GM12878 (cell line): ENCODE results near the gene THAP10. TPM values are rescaled to one million over a fixed set of nuclear protein-coding genes. Genes with fewer than 3 reads are reported as not detected.
A peak's percentile ranks its signal among the peaks of the same experiment; 100 is the strongest.

Source experiments
- ATAC-seq: fragments of 200-7000 bp; cut with Tn5 transposase; 3 replicates; pipeline ENCODE4 v1.9.1; 2020; ENCODE audit warnings: mild to moderate bottlenecking, moderate library complexity
- BruUV-seq: library from RNA; stranded (reverse); fragments of 400-500 nt; replicated peaks from 2 replicates; lab custom pipeline; 2021; lab: Mats Ljungman, UMichigan
- CTCF ChIA-PET: fragments of 300-600 bp; sonication (Branson Sonifier 250); formaldehyde crosslinking; extraction: SDS; loops from one replicate; lab custom pipeline; 2021; ENCODE audit warnings: inconsistent platforms; lab: Yijun Ruan, JAX
- POLR2A ChIA-PET: fragments of 350-600 bp; formaldehyde crosslinking; extraction: SDS; loops from one replicate; lab custom pipeline; 2021; ENCODE audit warnings: inconsistent platforms; lab: Charles Lee
- RAD21 ChIA-PET: fragments of 300-600 bp; sonication (Branson Sonifier 250); formaldehyde crosslinking; loops from one replicate; lab custom pipeline; 2023; ENCODE audit warnings: antibody characterized with exemption; ENCODE audit not compliant: unreplicated experiment; lab: Charles Lee
- SMC1A ChIA-PET: fragments of 300-600 bp; sonication (Branson Sonifier 250); formaldehyde crosslinking; loops from one replicate; lab custom pipeline; 2023; ENCODE audit not compliant: unreplicated experiment, uncharacterized antibody; lab: Charles Lee
- DNase-seq: peaks from one replicate; pipeline ENCODE4 v3.0.0-alpha.2; 2011; ENCODE audit warnings: low read depth, low spot score
- FAIRE-seq: peaks from 3 replicates; lab custom pipeline; 2011; peaks lifted over from hg19 to GRCh38; lab: Jason Lieb, UNC
- H2AFZ ChIP-seq: 2 replicates; pipeline ENCODE4 v1.6.0; 2011; ENCODE audit warnings: low read depth, low read length, control low read depth; ENCODE audit not compliant: control insufficient read depth
- H3K27ac ChIP-seq: 2 replicates; pipeline ENCODE4 v1.5.1; 2011; ENCODE audit warnings: control low read depth; ENCODE audit not compliant: control insufficient read depth, insufficient read depth
- H3K27me3 ChIP-seq, 2 experiments: replicated peaks in 1 of 2; 2 replicates each; pipeline versions ENCODE4 v1.6.0 to v1.6.1; 2011; ENCODE audit warnings: low read length in 1 of 2; ENCODE audit not compliant: control insufficient read depth in 2 of 2, insufficient read depth in 2 of 2
- H3K36me3 ChIP-seq, 2 experiments: 2 replicates each; pipeline ENCODE4 v1.5.1; 2011; ENCODE audit warnings: low read length in 1 of 2; ENCODE audit not compliant: control insufficient read depth in 2 of 2, insufficient read depth in 2 of 2
- H3K4me1 ChIP-seq: 2 replicates; pipeline ENCODE4 v1.6.1; 2011; ENCODE audit warnings: mild to moderate bottlenecking, low read length, moderate library complexity, mixed read lengths; ENCODE audit not compliant: control insufficient read depth, insufficient read depth
- H3K4me2 ChIP-seq: 2 replicates; pipeline ENCODE4 v1.6.0; 2011; ENCODE audit warnings: control low read depth; ENCODE audit not compliant: control insufficient read depth, insufficient read depth
- H3K4me3 ChIP-seq: fragments of 200-600 bp; sonication (generic); 2 replicates; pipeline ENCODE4 v1.5.1; 2016
- H3K79me2 ChIP-seq: 2 replicates; pipeline ENCODE4 v1.6.0; 2011; ENCODE audit warnings: low read length; ENCODE audit not compliant: control insufficient read depth, insufficient read depth
- H3K9ac ChIP-seq: 2 replicates; pipeline ENCODE4 v1.8.0; 2011; ENCODE audit warnings: low read length, control low read depth, mixed read lengths; ENCODE audit not compliant: control insufficient read depth, insufficient read depth
- H3K9me3 ChIP-seq: replicated peaks from 3 replicates; pipeline ENCODE4 v1.5.1; 2011; ENCODE audit warnings: mild to moderate bottlenecking, low read length; ENCODE audit not compliant: control insufficient read depth, insufficient read depth
- H4K20me1 ChIP-seq: 2 replicates; pipeline ENCODE4 v1.6.0; 2011; ENCODE audit not compliant: control insufficient read depth, insufficient read depth
- JUNB ChIP-seq: IDR thresholded peaks from 2 replicates; pipeline ENCODE4 v1.6.1; 2016; ENCODE audit warnings: antibody characterized with exemption, mild to moderate bottlenecking
- JUND ChIP-seq: IDR thresholded peaks from 2 replicates; pipeline ENCODE4 v1.6.1; 2012; ENCODE audit warnings: low read depth, mild to moderate bottlenecking, low read length, improper control_type of control experiment, moderate library complexity
- KAT2A ChIP-seq: conservative IDR thresholded peaks from 2 replicates; pipeline ENCODE4 v1.6.1; 2011; ENCODE audit warnings: low read depth, low read length; ENCODE audit not compliant: control insufficient read depth
- MEF2A ChIP-seq: IDR thresholded peaks from 2 replicates; pipeline ENCODE4 v1.6.1; 2011; ENCODE audit warnings: low read depth, mild to moderate bottlenecking, low read length, moderate library complexity; ENCODE audit not compliant: insufficient read depth
- MTA2 ChIP-seq: fragments of 450-650 bp; IDR thresholded peaks from 2 replicates; pipeline ENCODE4 v1.6.1; 2016; ENCODE audit warnings: low read depth, mild to moderate bottlenecking, moderate library complexity
- SMAD1 ChIP-seq: fragments of 450-650 bp; IDR thresholded peaks from 2 replicates; pipeline ENCODE4 v1.6.1; 2018; ENCODE audit warnings: mild to moderate bottlenecking, low read depth; ENCODE audit not compliant: partially characterized antibody
- ZNF274 ChIP-seq: IDR thresholded peaks from one replicate; pipeline ENCODE4 v1.8.0; 2011; ENCODE audit not compliant: insufficient read length, insufficient read depth
- WGBS: methylation state at CpG from one replicate; pipeline ENCODE4 v1.1.6; 2016; ENCODE audit warnings: low lambda C conversion rate; ENCODE audit not compliant: insufficient replicate concordance, insufficient coverage; ENCODE audit errors: missing lambda C conversion rate; 5-methylcytosine and 5-hydroxymethylcytosine counted together
- in situ Hi-C: fragments of 300-500 bp; cut with MboI; formaldehyde crosslinking; loops from 9 replicates; pipeline ENCODE4 v1.14.3; 2018; ENCODE audit warnings: mixed read lengths
- intact Hi-C: fragments of 100-400 bp; cut with micrococcal nuclease; formaldehyde crosslinking; loops from one replicate; pipeline ENCODE4 v1.14.2; 2022; ENCODE audit not compliant: unreplicated experiment
- polyA plus RNA-seq, 11 experiments: library from polyadenylated mRNA; depleted of rRNA in 4 of 11; unstranded in 6 of 11; stranded (reverse) in 5 of 11; fragments of >200 nt; fragmentation: Nextera tagmentation in 4 of 11; fragmentation: Illumina TruSeq in 1 of 11; extraction: Ambion mirVana in 4 of 11; extraction: Trizol in 1 of 11; gene quantifications; 1 replicate in 1 of 11; 2 replicates in 10 of 11; pipeline versions ENCODE4 v1.2.1 to v1.2.3, GENCODE V29; 2011 to 2016; ENCODE audit warnings: inconsistent platforms in 2 of 11, missing spikeins in 2 of 11, low read depth in 1 of 11
- total RNA-seq, 4 experiments: library from RNA; depleted of rRNA in 3 of 4; stranded (reverse); fragments of >200 nt in 3 of 4; fragmentation: Illumina TruSeq in 1 of 4; extraction: Trizol in 1 of 4; gene quantifications; 2 replicates each; pipeline versions ENCODE4 v1.2.1 to v1.2.3, GENCODE V29; 2013 to 2021

The THAP10 gene
- total and polyA plus RNA-seq, 10 of the 15 experiments (the other 5 are each of a cell fraction or from before 2014, with no cell fraction given), result 0.35 to 5.2 (median 1.4) TPM

DNA sequence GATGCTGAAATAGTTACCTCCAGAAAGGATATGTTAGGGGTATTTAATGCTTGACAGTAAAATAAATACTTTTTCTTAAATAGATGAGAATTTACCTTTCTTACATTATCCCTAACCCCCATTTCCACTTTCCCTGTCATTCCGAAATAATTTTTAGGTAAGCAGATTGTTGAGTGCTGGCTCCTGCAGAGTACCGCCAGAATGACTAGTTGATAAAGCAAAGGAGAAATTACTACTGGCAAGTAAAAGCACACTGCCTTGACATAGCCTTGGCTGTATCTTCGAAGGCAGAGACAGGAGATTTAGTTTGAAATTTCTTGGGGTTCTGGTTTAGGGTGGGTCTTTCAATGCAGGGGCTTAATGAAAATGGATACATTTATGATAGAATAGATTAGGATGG, 41.2 kb upstream of the THAP10 start (continued):
- no peak for TF ChIP-seq SMAD1

DNA sequence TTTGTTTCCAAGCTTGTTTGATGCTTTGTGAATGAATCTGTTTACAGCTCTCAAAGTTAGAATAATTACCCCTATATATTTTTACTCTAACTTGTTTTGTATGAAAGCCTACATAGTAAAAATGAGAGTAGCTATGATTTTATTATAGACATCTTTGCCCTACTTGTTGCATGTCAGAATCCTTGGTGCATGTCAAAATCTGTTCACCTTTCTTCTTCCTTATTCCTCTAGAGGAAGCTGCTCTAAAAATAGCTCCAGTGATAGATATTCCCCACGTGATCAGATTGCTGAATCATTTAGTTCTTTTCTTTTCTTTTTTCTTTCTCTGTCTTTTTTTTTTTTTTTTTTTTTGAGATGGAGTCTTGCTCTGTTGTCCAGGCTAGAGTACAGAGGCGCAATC, 40.2 kb upstream of the THAP10 start:
- ChIA-PET CTCF (no interaction called here), SMC1A (interaction anchor here (0.9 to 1.2 kb wide), 2 partner anchors 9 to 10 kb away, joined by 3 to 4 read pairs; no protein-coding TSS in a partner anchor), POLR2A (interaction anchor here (0.6 kb wide), 1 partner anchor 684 kb away, joined by 3 read pairs; no protein-coding TSS in a partner anchor), RAD21 (no interaction called here)
- no TSS peak for BruUV-seq
- H2AFZ ChIP-seq, result no peak overlapping the region
- H3K79me2 ChIP-seq, result no peaks in the 10 kb centered on the region
- peaks cover 6% of the 10 kb centered on the region; the same call in 1 of the 2 replicates for H3K4me1 ChIP-seq
- H3K9ac ChIP-seq, result no peak overlapping the region
- H3K4me3 ChIP-seq, result no peak overlapping the region
- TF ChIP-seq JUNB, result peak; percentile 34; the same call in 1 of the 2 replicates
- no peak for TF ChIP-seq ZNF274
- TF ChIP-seq MTA2, result no peak
- TF ChIP-seq MEF2A, result peak; percentile 61; the same call in 1 of the 2 replicates
- TF ChIP-seq KAT2A, result no peak
- TF ChIP-seq JUND, result no peak
- H3K27me3 ChIP-seq, result no peaks in the 10 kb centered on the region
- no peaks in the 10 kb centered on the region for H3K9me3 ChIP-seq
- no peaks in the 10 kb centered on the region for H3K36me3 ChIP-seq
- intact Hi-C loops, result no loop called here
- 50% methylated on average over 2 of the region's 2 CpGs for WGBS
- no peak overlapping the region for H3K27ac ChIP-seq
- H4K20me1 ChIP-seq, result no peaks in the 10 kb centered on the region
- in situ Hi-C loops, result no loop called here
- ATAC-seq (no peak), DNase-seq (peak; percentile 7), FAIRE-seq (no peak)
- H3K4me2 ChIP-seq, result 0 out of 2 replicates have a peak overlapping the region, but pooled peaks have one; percentile 17
